H1 (cell line): Measurements from ENCODE around the gene NOD2. TPM values are rescaled to one million over a fixed set of nuclear protein-coding genes. Genes with fewer than 3 reads are reported as not detected.

Experiments used
- CTCF ChIA-PET: fragments of 300-600 bp; sonication (Branson Sonifier 250); formaldehyde crosslinking; loops from one replicate; lab custom pipeline; 2021; ENCODE audit not compliant: partially characterized antibody; lab: Charles Lee
- POLR2A ChIA-PET: fragments of 300-600 bp; sonication (Branson Sonifier 250); formaldehyde crosslinking; loops from one replicate; lab custom pipeline; 2021; ENCODE audit warnings: inconsistent platforms; ENCODE audit not compliant: partially characterized antibody; lab: Charles Lee
- DNase-seq, 2 experiments: peaks; one replicate each; pipeline versions ENCODE4 v3.0.0 to v3.0.0-alpha.2; 2010 to 2022; ENCODE audit warnings: low spot score in 2 of 2, low read depth in 1 of 2, mixed read lengths in 1 of 2
- FAIRE-seq: peaks from 2 replicates; lab custom pipeline; 2011; peaks lifted over from hg19 to GRCh38; lab: Jason Lieb, UNC
- H2AFZ ChIP-seq: 2 replicates; pipeline ENCODE4 v1.8.1; 2012; ENCODE audit warnings: low read length, inconsistent platforms
- H2AK5ac ChIP-seq: 2 replicates; pipeline ENCODE4 v1.6.1; 2013; ENCODE audit warnings: low read depth, low read length
- H2BK120ac ChIP-seq: replicated peaks from 2 replicates; pipeline ENCODE3; 2013; ENCODE audit warnings: low read depth, low read length, inconsistent platforms
- H2BK12ac ChIP-seq: 2 replicates; pipeline ENCODE4 v1.6.1; 2013; ENCODE audit warnings: low read depth, low read length
- H2BK15ac ChIP-seq: 2 replicates; pipeline ENCODE4 v1.6.1; 2013; ENCODE audit warnings: low read length
- H2BK20ac ChIP-seq: 2 replicates; pipeline ENCODE4 v1.6.1; 2013; ENCODE audit warnings: low read length
- H2BK5ac ChIP-seq: 2 replicates; pipeline ENCODE4 v1.6.1; 2013; ENCODE audit warnings: low read depth, low read length
- H3K14ac ChIP-seq: 2 replicates; pipeline ENCODE4 v1.6.1; 2013; ENCODE audit warnings: inconsistent platforms; ENCODE audit not compliant: insufficient read length
- H3K18ac ChIP-seq: 2 replicates; pipeline ENCODE4 v1.6.1; 2013; ENCODE audit warnings: low read length; ENCODE audit errors: extremely low read depth
- H3K23ac ChIP-seq: 2 replicates; pipeline ENCODE4 v1.6.1; 2013; ENCODE audit warnings: inconsistent platforms; ENCODE audit not compliant: insufficient read length
- H3K23me2 ChIP-seq: 2 replicates; pipeline ENCODE4 v1.6.1; 2013; ENCODE audit warnings: low read depth, low read length
- H3K27ac ChIP-seq: 2 replicates; pipeline ENCODE4 v1.6.1; 2011; ENCODE audit warnings: low read depth, low read length, inconsistent platforms
- H3K27me3 ChIP-seq, 4 experiments: replicated peaks in 1 of 4; 1 replicate in 1 of 4; 2 replicates in 3 of 4; pipeline versions ENCODE4 v1.6.1 to v1.8.1; 2011 to 2013; ENCODE audit warnings: low read length in 3 of 4, mild to moderate bottlenecking in 3 of 4, inconsistent platforms in 2 of 4, mixed read lengths in 2 of 4, moderate library complexity in 1 of 4; ENCODE audit not compliant: control insufficient read depth in 3 of 4, insufficient read depth in 3 of 4; ENCODE audit errors: extremely low read depth in 1 of 4
- H3K36me3 ChIP-seq, 4 experiments: 2 replicates each; pipeline versions ENCODE4 v1.6.1 to v1.8.1; 2011 to 2013; ENCODE audit warnings: mild to moderate bottlenecking in 4 of 4, low read length in 3 of 4, moderate library complexity in 2 of 4, control low read depth in 1 of 4, inconsistent platforms in 1 of 4; ENCODE audit not compliant: insufficient read depth in 4 of 4, control insufficient read depth in 2 of 4
- H3K4ac ChIP-seq: replicated peaks from 2 replicates; pipeline ENCODE3; 2013; ENCODE audit warnings: low read length, low read depth, mixed read lengths, inconsistent platforms; ENCODE audit not compliant: insufficient read length
- H3K4me1 ChIP-seq, 4 experiments: replicated peaks in 1 of 4; 1 replicate in 1 of 4; 2 replicates in 3 of 4; pipeline versions ENCODE4 v1.6.1 to v1.8.1; 2011 to 2013; ENCODE audit warnings: low read length in 3 of 4, inconsistent platforms in 2 of 4, mixed read lengths in 1 of 4; ENCODE audit not compliant: insufficient read depth in 4 of 4, control insufficient read depth in 3 of 4
- H3K4me2 ChIP-seq, 2 experiments: 2 replicates each; pipeline versions ENCODE4 v1.6.1 to v1.8.1; 2011 to 2013; ENCODE audit warnings: low read depth in 2 of 2, low read length in 2 of 2, control low read depth in 1 of 2, inconsistent platforms in 1 of 2, mild to moderate bottlenecking in 1 of 2; ENCODE audit not compliant: insufficient read depth in 1 of 2
- H3K4me3 ChIP-seq, 4 experiments: fragments of 200-600, 300-600 bp in 1 of 4; sonication (generic), shearing (Covaris generic), sonication (Bioruptor Twin) in 1 of 4; 2 replicates each; pipeline versions ENCODE4 v1.5.1 to v1.8.1; 2011 to 2016; ENCODE audit warnings: low read length in 4 of 4, low read depth in 3 of 4, control low read depth in 2 of 4, inconsistent platforms in 2 of 4, mild to moderate bottlenecking in 2 of 4, mixed read lengths in 1 of 4, moderate library complexity in 1 of 4; ENCODE audit not compliant: insufficient read depth in 2 of 4; ENCODE audit errors: extremely low read depth in 1 of 4
- H3K56ac ChIP-seq: replicated peaks from 2 replicates; pipeline ENCODE3; 2013; ENCODE audit warnings: low read depth, mild to moderate bottlenecking, mixed read lengths, low read length, inconsistent platforms; ENCODE audit not compliant: insufficient read length
- H3K79me1 ChIP-seq: 2 replicates; pipeline ENCODE4 v1.6.1; 2013; ENCODE audit warnings: low read depth, low read length, control low read depth
- H3K79me2 ChIP-seq, 2 experiments: 2 replicates each; pipeline versions ENCODE4 v1.6.1 to v1.8.1; 2012 to 2013; ENCODE audit warnings: low read length in 2 of 2, mild to moderate bottlenecking in 2 of 2, inconsistent platforms in 1 of 2; ENCODE audit not compliant: insufficient read depth in 2 of 2, control insufficient read depth in 1 of 2
- H3K9ac ChIP-seq, 4 experiments: replicated peaks in 1 of 4; 1 replicate in 1 of 4; 2 replicates in 3 of 4; pipeline versions ENCODE4 v1.6.1 to v1.8.1; 2011 to 2013; ENCODE audit warnings: low read depth in 3 of 4, low read length in 3 of 4, control low read depth in 2 of 4, mild to moderate bottlenecking in 2 of 4, moderate library complexity in 2 of 4, inconsistent platforms in 1 of 4; ENCODE audit errors: extremely low read depth in 1 of 4
- H3K9me3 ChIP-seq, 2 experiments: 2 replicates each; pipeline versions ENCODE4 v1.6.1 to v1.8.1; 2012 to 2013; ENCODE audit warnings: mild to moderate bottlenecking in 2 of 2, moderate library complexity in 2 of 2, control low read depth in 1 of 2, inconsistent platforms in 1 of 2, low read depth in 1 of 2, low read length in 1 of 2, mixed read lengths in 1 of 2; ENCODE audit not compliant: insufficient read depth in 2 of 2
- H4K20me1 ChIP-seq, 2 experiments: replicated peaks in 1 of 2; 2 replicates each; pipeline versions ENCODE3 to v1.8.1; 2011 to 2013; ENCODE audit warnings: inconsistent platforms in 2 of 2, low read length in 2 of 2, mild to moderate bottlenecking in 1 of 2; ENCODE audit not compliant: insufficient read depth in 2 of 2, control insufficient read depth in 1 of 2
- H4K5ac ChIP-seq: 2 replicates; pipeline ENCODE4 v1.6.1; 2013; ENCODE audit warnings: low read length, low read depth, mixed read lengths, inconsistent platforms; ENCODE audit not compliant: insufficient read length
- H4K8ac ChIP-seq: 2 replicates; pipeline ENCODE4 v1.8.0; 2013; ENCODE audit warnings: mild to moderate bottlenecking, moderate library complexity, low read length, inconsistent platforms; ENCODE audit not compliant: insufficient read depth; ENCODE audit errors: extremely low read depth
- H4K91ac ChIP-seq: replicated peaks from 2 replicates; pipeline ENCODE3; 2013; ENCODE audit warnings: low read length, mixed read lengths, inconsistent platforms; ENCODE audit not compliant: insufficient read length
- WGBS, 2 experiments: shearing (Covaris generic) in 1 of 2; methylation state at CpG; one replicate each; pipeline versions ENCODE4 v1.1.6 to v1.1.7; 2013 to 2015; ENCODE audit warnings: low lambda C conversion rate in 2 of 2, mixed read lengths in 2 of 2, inconsistent platforms in 1 of 2, low coverage in 1 of 2, missing lambda C conversion rate in 1 of 2; ENCODE audit not compliant: insufficient replicate concordance in 2 of 2, insufficient coverage in 1 of 2, insufficient read length in 1 of 2; ENCODE audit errors: extremely low coverage in 1 of 2, missing lambda C conversion rate in 1 of 2; 5-methylcytosine and 5-hydroxymethylcytosine counted together
- polyA plus RNA-seq, 7 experiments: library from polyadenylated mRNA; depleted of rRNA in 3 of 7; stranded (reverse) in 5 of 7; unstranded in 2 of 7; fragments of >200 nt in 5 of 7; fragments of 200-250 nt in 2 of 7; gene quantifications; 1 replicate in 5 of 7; 2 replicates in 1 of 7; 4 replicates in 1 of 7; pipeline versions ENCODE4 v1.2.1 to v1.2.3, GENCODE V29; 2011 to 2013; ENCODE audit warnings: missing spikeins in 2 of 7, mixed read lengths in 2 of 7
- total RNA-seq: library from RNA; stranded (reverse); fragmentation: NEBNext Ultra II Directional; extraction: Animal tissue kit (Norgen Biotek cat#: 25700); gene quantifications from 2 replicates; pipeline ENCODE4 v1.2.1, GENCODE V29; 2021

NOD2 gene
- total and polyA plus RNA-seq, 2 of the 8 experiments (the other 6 are each of a cell fraction or from before 2014, with no cell fraction given), result 0.37 to 0.42 TPM

DNA sequence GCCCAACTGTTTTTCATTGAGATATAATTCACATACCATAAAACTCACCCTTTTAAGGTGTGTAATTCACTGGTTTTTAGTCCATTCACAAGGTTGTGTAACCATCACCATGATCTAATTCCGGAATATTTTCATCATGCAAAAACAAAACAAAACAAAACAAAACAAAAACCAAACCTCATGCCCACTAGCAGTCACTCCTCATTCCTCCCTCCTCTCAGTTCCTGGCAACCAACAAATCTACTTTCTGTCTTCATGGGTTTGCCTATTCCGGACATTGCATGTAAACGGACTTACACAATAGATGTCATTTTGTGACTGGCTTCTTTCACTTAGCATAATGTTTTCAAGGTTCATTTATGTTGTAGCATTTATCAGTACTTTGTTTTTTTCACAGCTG lies 4.5 kb upstream of the NOD2 start:
- Histone ChIP-seq H2BK12ac (no peak overlapping the region), H4K8ac (no peak overlapping the region), H2BK15ac (no peak overlapping the region), H4K91ac (no peak overlapping the region), H3K27me3 (peaks cover 0 to 15% (median 15%) of the 10 kb centered on the region in 4 experiments; a peak in 6 of 7 replicates), H2AFZ (no peak overlapping the region), H4K5ac (no peak overlapping the region), H3K9me3 (no peaks in the 10 kb centered on the region), H3K4me1 (peaks cover 0 to 6% (median 1%) of the 10 kb centered on the region in 4 experiments; a peak in 3 of 7 replicates), H3K14ac (no peak overlapping the region), H3K4me2 (no peak overlapping the region), H3K27ac (no peak overlapping the region), H3K23me2 (peaks cover 16% of the 10 kb centered on the region), H2BK20ac (no peak overlapping the region), H3K9ac (no peak overlapping the region), H2BK5ac (no peak overlapping the region), H3K4me3 (no peak overlapping the region), H2BK120ac (no peak overlapping the region), H3K79me1 (no peaks in the 10 kb centered on the region), H3K36me3 (no peaks in the 10 kb centered on the region), H2AK5ac (no peak overlapping the region), H3K79me2 (no peaks in the 10 kb centered on the region), H3K23ac (no peak overlapping the region), H3K56ac (no peak overlapping the region), H3K4ac (no peak overlapping the region), H4K20me1 (peaks cover 0 to 7% of the 10 kb centered on the region in 2 experiments), H3K18ac (no peak overlapping the region)
- ChIA-PET POLR2A (no interaction called here), CTCF (interaction anchor here (0.6 to 1.2 kb wide), 2 partner anchors 58 to 118 kb away, joined by 3 read pairs; no protein-coding TSS in a partner anchor)
- DNase-seq, result no peak
- no peak for FAIRE-seq
- WGBS, 2 experiments, result 93% methylated on average over 3 of the region's 3 CpGs; no CpG with 5 or more reads in 1 of the 2 experiments
